Prostate gland (tissue), 2 donors: ENCODE data around the gene SPTBN5. TPM values are rescaled to one million over a fixed set of nuclear protein-coding genes. Genes with fewer than 3 reads are reported as not detected.

ENCODE experiments used
- DNase-seq: peaks from one replicate; pipeline ENCODE4 v3.0.0-alpha.2; 2019; ENCODE audit warnings: low spot score
- H3K27ac ChIP-seq, 2 donors: fragments of 200-600 bp; sonication (generic); 2 replicates each; pipeline ENCODE4 v1.5.1; 2017 to 2019
- H3K27me3 ChIP-seq: fragments of 200-600 bp; sonication (generic); replicated peaks from 2 replicates; pipeline ENCODE4 v1.5.1; 2019; ENCODE audit not compliant: insufficient read depth
- H3K36me3 ChIP-seq, 2 donors: fragments of 200-600 bp; sonication (generic); 1 replicate in 1 of 2; 2 replicates in 1 of 2; pipeline versions ENCODE4 v1.5.1 to v1.8.1; 2017 to 2019
- H3K4me1 ChIP-seq: fragments of 200-600 bp; sonication (generic); replicated peaks from 2 replicates; pipeline ENCODE4 v1.5.1; 2019
- H3K4me3 ChIP-seq, 2 donors: fragments of 200-600 bp; sonication (generic); 2 replicates each; pipeline ENCODE4 v1.5.1; 2017 to 2019
- H3K9me3 ChIP-seq: fragments of 200-600 bp; sonication (generic); 2 replicates; pipeline ENCODE4 v1.5.1; 2017
- CTCF ChIP-seq, 4 experiments: fragments of 200-600 bp in 2 of 4; fragments of 450-650 bp in 2 of 4; sonication (generic) in 2 of 4; IDR thresholded peaks; 1 replicate in 3 of 4; 2 replicates in 1 of 4; pipeline ENCODE4 v1.5.1; 2016 to 2019; ENCODE audit warnings: antibody characterized with exemption in 4 of 4, mild to moderate bottlenecking in 2 of 4, moderate library complexity in 2 of 4
- POLR2A ChIP-seq: fragments of 450-650 bp; IDR thresholded peaks from one replicate; pipeline ENCODE4 v1.6.1; 2016; ENCODE audit warnings: antibody characterized with exemption, mild to moderate bottlenecking
- POLR2AphosphoS5 ChIP-seq: sonication (generic); formaldehyde crosslinking; IDR thresholded peaks from one replicate; pipeline ENCODE4 v1.6.1; 2017; ENCODE audit warnings: antibody characterized with exemption
- WGBS: methylation state at CpG from one replicate; pipeline ENCODE4 v1.1.5; 2018; 5-methylcytosine and 5-hydroxymethylcytosine counted together
- intact Hi-C: fragments of 100-400 bp; cut with DNase I; formaldehyde crosslinking; loops from one replicate; pipeline ENCODE4 v1.14.2; 2022
- total RNA-seq, 2 donors: library from RNA; depleted of rRNA; stranded (reverse); fragments of >200 nt; gene quantifications; one replicate each; pipeline ENCODE4 v1.1.0, GENCODE V29; 2016

Gene SPTBN5
- total RNA-seq, 2 donors from 2014 or later: 1.2 to 2.2 TPM

GRCh38 chr15:41856262-41856661 lies 37.6 kb downstream of the SPTBN5 start:
- no peaks in the 10 kb centered on the region for H3K9me3 ChIP-seq
- H3K4me3 ChIP-seq: no peak overlapping the region
- TF ChIP-seq POLR2A: no peak
- no peak for TF ChIP-seq CTCF (IDR thresholded peaks at IDR 0.05)
- TF ChIP-seq POLR2AphosphoS5: no peak
- no peak for DNase-seq
- 81% methylated on average over 16 of the region's 17 CpGs for WGBS
- no peak overlapping the region for H3K27ac ChIP-seq
- no peaks in the 10 kb centered on the region for H3K36me3 ChIP-seq
- intact Hi-C loops: no loop called here
- H3K27me3 ChIP-seq: no peaks in the 10 kb centered on the region
- H3K4me1 ChIP-seq: no peaks in the 10 kb centered on the region

- Histone ChIP-seq H3K4me3 (no peak overlapping the region), H3K27ac (no peak overlapping the region), H3K36me3 (no peaks in the 10 kb centered on the region), H3K9me3 (no peaks in the 10 kb centered on the region), H3K4me1 (no peaks in the 10 kb centered on the region), H3K27me3 (no peaks in the 10 kb centered on the region)
- intact Hi-C loops: no loop called here
- 58% methylated on average over 30 of the region's 30 CpGs for WGBS
- no peak for TF ChIP-seq CTCF (IDR thresholded peaks at IDR 0.05)
- TF ChIP-seq POLR2A: no peak
- no peak for TF ChIP-seq POLR2AphosphoS5
- no peak for DNase-seq
These were observed 38.4 kb downstream of the SPTBN5 start for GRCh38 chr15:41855261-41855961.

- 78% methylated on average over 9 of the region's 9 CpGs for WGBS
- Histone ChIP-seq H3K9me3 (no peaks in the 10 kb centered on the region), H3K4me1 (no peaks in the 10 kb centered on the region), H3K27ac (no peak overlapping the region), H3K4me3 (no peak overlapping the region), H3K27me3 (no peaks in the 10 kb centered on the region), H3K36me3 (no peaks in the 10 kb centered on the region)
- no peak for TF ChIP-seq CTCF (IDR thresholded peaks at IDR 0.05)
- TF ChIP-seq POLR2A: no peak
- TF ChIP-seq POLR2AphosphoS5: no peak
- intact Hi-C loops: no loop called here
- DNase-seq: no peak
These were observed 39.4 kb downstream of the SPTBN5 start for GRCh38 chr15:41854443-41854842.

GRCh38 chr15:41853831-41854230 lies 40.0 kb downstream of the SPTBN5 start:
- H3K9me3 ChIP-seq: no peaks in the 10 kb centered on the region
- WGBS: 83% methylated on average over 10 of the region's 10 CpGs
- H3K4me1 ChIP-seq: no peaks in the 10 kb centered on the region
- TF ChIP-seq CTCF (IDR thresholded peaks at IDR 0.05) (no peak), POLR2A (no peak), POLR2AphosphoS5 (no peak)
- H3K36me3 ChIP-seq: no peaks in the 10 kb centered on the region
- no peak overlapping the region for H3K4me3 ChIP-seq
- intact Hi-C loops: no loop called here
- DNase-seq: no peak
- H3K27ac ChIP-seq: no peak overlapping the region
- H3K27me3 ChIP-seq: no peaks in the 10 kb centered on the region
